Measurements from ENCODE around the gene DNAI4.
A peak's percentile ranks its signal among the peaks of the same experiment; 100 is the strongest.

Gene DNAI4

GRCh38 chr1:66770240-66770639, 154.4 kb downstream of the DNAI4 start:
- DNase-seq (ENCODE audit: low spot score in 2 of 2): no peak
- ATAC-seq: no peak
- Mint-ChIP-seq H3K27ac (peak overlapping the region; percentile 75), H3K36me3 (no peaks in the 10 kb centered on the region), H3K4me3 (peak overlapping the region; percentile 50), H3K9me3 (no peaks in the 10 kb centered on the region), H3K4me1 (peaks cover 27% of the 10 kb centered on the region)

- H3K4me3 Mint-ChIP-seq: peak overlapping the region; percentile 50
- H3K27ac Mint-ChIP-seq: peak overlapping the region; percentile 75
- H3K36me3 Mint-ChIP-seq: no peaks in the 10 kb centered on the region
- ATAC-seq: peak; percentile 74
- DNase-seq (ENCODE audit: low spot score in 2 of 2): no peak
- H3K4me1 Mint-ChIP-seq: peaks cover 27% of the 10 kb centered on the region
- H3K9me3 Mint-ChIP-seq: no peaks in the 10 kb centered on the region
These were observed 155.0 kb downstream of the DNAI4 start for GRCh38 chr1:66769512-66770229.

GRCh38 chr1:66768965-66769364, 155.7 kb downstream of the DNAI4 start:
- peak overlapping the region; percentile 50 for H3K4me3 Mint-ChIP-seq

GRCh38 chr1:66767626-66768025, 157.0 kb downstream of the DNAI4 start:
- ATAC-seq: no peak
- Mint-ChIP-seq H3K4me1 (peaks cover 27% of the 10 kb centered on the region), H3K36me3 (no peaks in the 10 kb centered on the region), H3K9me3 (no peaks in the 10 kb centered on the region), H3K27ac (no peak overlapping the region), H3K4me3 (no peak overlapping the region)
- no peak for DNase-seq (ENCODE audit: low spot score in 2 of 2)

More at GRCh38 chr1:66768965-66769364, 155.7 kb downstream of the DNAI4 start:
- H3K4me1 Mint-ChIP-seq: peaks cover 27% of the 10 kb centered on the region
- H3K9me3 Mint-ChIP-seq: no peaks in the 10 kb centered on the region
- peak overlapping the region; percentile 75 for H3K27ac Mint-ChIP-seq
- DNase-seq (ENCODE audit: low spot score in 2 of 2): no peak
- ATAC-seq: no peak
- H3K36me3 Mint-ChIP-seq: no peaks in the 10 kb centered on the region

- DNase-seq (ENCODE audit: low spot score in 2 of 2) (peak; percentile 23 to 68), ATAC-seq (peak; percentile 53)
- no peak overlapping the region for H3K27ac Mint-ChIP-seq
- no peaks in the 10 kb centered on the region for H3K9me3 Mint-ChIP-seq
- no peaks in the 10 kb centered on the region for H3K36me3 Mint-ChIP-seq
- peaks cover 17% of the 10 kb centered on the region for H3K4me1 Mint-ChIP-seq
- no peak overlapping the region for H3K4me3 Mint-ChIP-seq
These were observed 159.6 kb downstream of the DNAI4 start for GRCh38 chr1:66764994-66765578.
